HepG2 (cell line): ENCODE data around the gene DUS1L. TPM values are rescaled to one million over a fixed set of nuclear protein-coding genes. Genes with fewer than 3 reads are reported as not detected.

Experiments
- AHR ChIP-seq: IDR thresholded peaks from 2 replicates; pipeline ENCODE4 v1.6.1; 2018; ENCODE audit warnings: missing genetic modification reagents, missing compliant biosample characterization
- ARID4A ChIP-seq: sonication (generic); formaldehyde crosslinking; IDR thresholded peaks from 2 replicates; pipeline ENCODE4 v1.5.0; 2020; ENCODE audit warnings: mild to moderate bottlenecking, missing genetic modification reagents, borderline replicate concordance
- GPBP1L1 ChIP-seq: sonication (generic); formaldehyde crosslinking; IDR thresholded peaks from 2 replicates; pipeline ENCODE4 v1.5.0; 2020; ENCODE audit warnings: mild to moderate bottlenecking, missing genetic modification reagents
- HDAC6 ChIP-seq: fragments of 200-600 bp; sonication (generic); IDR thresholded peaks from 2 replicates; pipeline ENCODE4 v1.7.0; 2017; ENCODE audit warnings: mild to moderate bottlenecking, antibody characterized with exemption, low read length, low read depth
- HMGXB4 ChIP-seq, 2 experiments: sonication (generic) in 1 of 2; formaldehyde crosslinking in 1 of 2; IDR thresholded peaks; 2 replicates each; pipeline versions ENCODE4 v1.4.0 to v1.6.1; 2018 to 2020; ENCODE audit warnings: missing genetic modification reagents in 2 of 2, borderline replicate concordance in 1 of 2, low read depth in 1 of 2, mild to moderate bottlenecking in 1 of 2, missing biosample characterization in 1 of 2
- JARID2 ChIP-seq: sonication (generic); formaldehyde crosslinking; IDR thresholded peaks from 2 replicates; pipeline ENCODE4 v1.8.1; 2023; ENCODE audit warnings: missing genetic modification reagents, inconsistent platforms; ENCODE audit not compliant: insufficient replicate concordance
- JUN ChIP-seq: sonication (generic); formaldehyde crosslinking; IDR thresholded peaks from 2 replicates; pipeline ENCODE4 v1.4.0; 2020; ENCODE audit warnings: mild to moderate bottlenecking, missing genetic modification reagents
- MLX ChIP-seq: IDR thresholded peaks from 2 replicates; pipeline ENCODE4 v1.6.1; 2016
- STAT5B ChIP-seq: sonication (generic); formaldehyde crosslinking; IDR thresholded peaks from 2 replicates; pipeline ENCODE4 v1.4.0; 2020; ENCODE audit warnings: missing genetic modification reagents
- SYNCRIP ChIP-seq: fragments of 200-400 bp; formaldehyde crosslinking; IDR thresholded peaks from 2 replicates; pipeline ENCODE4 v1.6.1; 2018; ENCODE audit warnings: mild to moderate bottlenecking, low read depth, low read length; ENCODE audit not compliant: insufficient read depth
- TCF7L2 ChIP-seq: IDR thresholded peaks from 2 replicates; pipeline ENCODE4 v1.6.1; 2011; ENCODE audit warnings: mild to moderate bottlenecking, low read depth, low read length, moderate library complexity
- ZNF329 ChIP-seq: sonication (generic); formaldehyde crosslinking; IDR thresholded peaks from 2 replicates; pipeline ENCODE4 v1.9.0; 2021; ENCODE audit warnings: low read depth, mild to moderate bottlenecking, missing genetic modification reagents
- ZNF563 ChIP-seq: sonication (generic); formaldehyde crosslinking; IDR thresholded peaks from 2 replicates; pipeline ENCODE4 v1.8.0; 2022; ENCODE audit warnings: mild to moderate bottlenecking, moderate library complexity, missing genetic modification reagents
- ZNF687 ChIP-seq: sonication (generic); formaldehyde crosslinking; IDR thresholded peaks from 2 replicates; pipeline ENCODE4 v1.5.1; 2020; ENCODE audit warnings: mild to moderate bottlenecking, missing genetic modification reagents, moderate library complexity
- ZNF83 ChIP-seq: sonication (generic); formaldehyde crosslinking; IDR thresholded peaks from 2 replicates; pipeline ENCODE4 v1.4.0; 2020; ENCODE audit warnings: missing genetic modification reagents, mild to moderate bottlenecking, borderline replicate concordance
- polyA plus RNA-seq, 8 experiments: library from polyadenylated mRNA; depleted of rRNA in 3 of 8; stranded (reverse) in 7 of 8; unstranded in 1 of 8; fragments of >200 nt; fragmentation: Illumina TruSeq in 4 of 8; extraction: Trizol in 4 of 8; gene quantifications; 2 replicates each; pipeline versions ENCODE4 v1.2.1 to v1.2.3, GENCODE V29; 2011 to 2016; ENCODE audit warnings: low read depth in 4 of 8, missing spikeins in 1 of 8, mixed read lengths in 1 of 8; ENCODE audit not compliant: insufficient read depth in 1 of 8
- total RNA-seq, 5 experiments: library from RNA; depleted of rRNA; stranded (reverse); fragments of >200 nt; fragmentation: Illumina TruSeq; extraction: Trizol; gene quantifications; 2 replicates each; pipeline ENCODE4 v1.2.3, GENCODE V29; 2016; ENCODE audit warnings: low read depth in 1 of 5

The DUS1L gene
- total and polyA plus RNA-seq, 2 of the 13 experiments (the other 11 are each of a cell fraction or from before 2014, with no cell fraction given), result 81.0 to 109 TPM

- TF ChIP-seq ZNF687, result no peak
- TF ChIP-seq ARID4A (CRISPR knock-in tag), result peak; percentile 62; the same call in 1 of the 2 replicates
- no peak for TF ChIP-seq GPBP1L1 (CRISPR knock-in tag)
- no peak for TF ChIP-seq MLX (CRISPR knock-in tag)
- no peak for TF ChIP-seq AHR
- peak; percentile 41; the same call in 1 of the 2 replicates for TF ChIP-seq ZNF329
- no peak for TF ChIP-seq SYNCRIP
- TF ChIP-seq ZNF563 (CRISPR knock-in tag), result peak; percentile 43; the same call in 1 of the 2 replicates
- TF ChIP-seq JARID2 (CRISPR knock-in tag), result no peak
- no peak for TF ChIP-seq ZNF83 (CRISPR knock-in tag)
- TF ChIP-seq JUN (CRISPR knock-in tag), result no peak
- TF ChIP-seq HDAC6, result no peak
- TF ChIP-seq STAT5B (CRISPR knock-in tag), result no peak
- TF ChIP-seq HMGXB4 (CRISPR knock-in tag; IDR thresholded peaks at IDR 0.05; ENCODE audit: borderline replicate concordance in 1 of 2, low read depth in 1 of 2), result 0 out of 4 replicates have a peak, but pooled peaks have one; percentile 6 to 42
- no peak for TF ChIP-seq TCF7L2
These were observed 13.6 kb downstream of the DUS1L start, which contains the start of the genes GPS1 and RFNG (continued) for GRCh38 chr17:82051776-82052637.
